Upper lobe of left lung (tissue), 4 donors: Measurements from ENCODE around the gene ACE2.

Source experiments
- EP300 ChIP-seq, 4 donors: sonication (generic); formaldehyde crosslinking; IDR thresholded peaks; one replicate each; pipeline ENCODE4 v1.5.1; 2017; ENCODE audit warnings: antibody characterized with exemption in 4 of 4, control low read depth in 2 of 4
- POLR2AphosphoS5 ChIP-seq, 2 donors: sonication (generic); formaldehyde crosslinking; IDR thresholded peaks; one replicate each; pipeline ENCODE4 v1.5.1; 2017; ENCODE audit warnings: antibody characterized with exemption in 2 of 2
- TF ChIP-seq, protein P1 (sequence below), 6 experiments: fragments of 450-650 bp in 4 of 6; fragments of 200-600 bp in 2 of 6; sonication (generic) in 2 of 6; IDR thresholded peaks; one replicate each; pipeline ENCODE4 v1.5.1; 2016 to 2019; ENCODE audit warnings: antibody characterized with exemption in 6 of 6

DNA sequence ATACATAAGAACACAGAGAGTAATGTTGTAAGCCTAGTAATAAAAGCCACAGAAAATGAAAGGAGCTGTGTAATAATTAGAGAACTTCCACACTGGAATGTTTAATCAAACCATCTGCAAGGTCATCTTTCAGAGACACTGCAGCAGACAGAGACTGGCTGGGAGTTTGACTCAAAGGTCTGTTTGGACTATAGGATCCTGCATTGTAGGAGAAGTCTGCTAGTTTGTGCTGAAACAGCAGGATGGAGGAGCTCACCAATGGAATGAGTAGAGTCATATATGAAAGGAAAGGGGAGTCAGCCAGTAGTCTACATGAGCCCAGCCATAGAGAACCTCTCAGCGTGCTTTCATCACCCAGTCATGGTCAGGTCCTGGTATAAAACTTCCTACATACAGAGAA lies 4.5 kb upstream of the ACE2 start:
- TF ChIP-seq, protein P1, sequence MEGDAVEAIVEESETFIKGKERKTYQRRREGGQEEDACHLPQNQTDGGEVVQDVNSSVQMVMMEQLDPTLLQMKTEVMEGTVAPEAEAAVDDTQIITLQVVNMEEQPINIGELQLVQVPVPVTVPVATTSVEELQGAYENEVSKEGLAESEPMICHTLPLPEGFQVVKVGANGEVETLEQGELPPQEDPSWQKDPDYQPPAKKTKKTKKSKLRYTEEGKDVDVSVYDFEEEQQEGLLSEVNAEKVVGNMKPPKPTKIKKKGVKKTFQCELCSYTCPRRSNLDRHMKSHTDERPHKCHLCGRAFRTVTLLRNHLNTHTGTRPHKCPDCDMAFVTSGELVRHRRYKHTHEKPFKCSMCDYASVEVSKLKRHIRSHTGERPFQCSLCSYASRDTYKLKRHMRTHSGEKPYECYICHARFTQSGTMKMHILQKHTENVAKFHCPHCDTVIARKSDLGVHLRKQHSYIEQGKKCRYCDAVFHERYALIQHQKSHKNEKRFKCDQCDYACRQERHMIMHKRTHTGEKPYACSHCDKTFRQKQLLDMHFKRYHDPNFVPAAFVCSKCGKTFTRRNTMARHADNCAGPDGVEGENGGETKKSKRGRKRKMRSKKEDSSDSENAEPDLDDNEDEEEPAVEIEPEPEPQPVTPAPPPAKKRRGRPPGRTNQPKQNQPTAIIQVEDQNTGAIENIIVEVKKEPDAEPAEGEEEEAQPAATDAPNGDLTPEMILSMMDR (IDR thresholded peaks at IDR 0.05) = no peak
- TF ChIP-seq POLR2AphosphoS5 (IDR thresholded peaks at IDR 0.05) (no peak), EP300 (IDR thresholded peaks at IDR 0.05) (no peak)
